HS-27A (cell line): ENCODE measurements around the gene SHANK2.

Experiments
- DNase-seq: peaks from one replicate; pipeline ENCODE4 v3.0.0-alpha.2; 2012; ENCODE audit warnings: low read depth, missing footprints

The SHANK2 gene

DNA sequence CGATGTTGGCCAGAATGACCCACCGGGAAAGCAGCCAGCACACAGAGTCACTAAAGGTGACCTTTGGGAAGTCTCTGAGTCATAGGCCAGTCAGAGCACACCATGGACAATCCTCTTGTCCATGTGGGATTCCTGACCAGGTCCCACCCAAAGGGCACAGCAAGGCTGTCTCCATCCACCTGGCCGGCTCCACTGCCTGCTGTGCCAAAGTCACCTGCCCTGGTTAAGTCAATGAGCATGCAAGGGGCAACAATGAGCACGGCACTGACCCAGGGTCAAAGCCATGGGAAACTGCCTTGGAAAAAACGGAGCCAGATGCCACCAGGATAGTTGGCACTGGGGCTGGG lies 49.8 kb downstream of the SHANK2 start:
- DNase-seq = no peak
